ENCODE data around the gene TRIP13.

The TRIP13 gene

GRCh38 chr5:953535-954449 lies 61.1 kb downstream of the TRIP13 start:
- Histone ChIP-seq H3K36me3 (ENCODE audit: control insufficient read depth in 2 of 2, insufficient read depth in 2 of 2, low read length in 2 of 2) (no peaks in the 10 kb centered on the region), H3K9ac (ENCODE audit: low read depth in 1 of 2, low read length in 2 of 2) (no peak overlapping the region), H3K4me1 (ENCODE audit: control insufficient read depth in 2 of 2, insufficient read depth in 2 of 2, low read length in 2 of 2) (peaks cover 7 to 9% of the 10 kb centered on the region in 2 donors), H3K27me3 (ENCODE audit: control insufficient read depth in 2 of 2, insufficient read depth in 2 of 2, low read length in 2 of 2) (peaks cover 4 to 5% of the 10 kb centered on the region in 2 donors), H3K9me3 (ENCODE audit: control insufficient read depth in 2 of 2, low read length in 2 of 2) (no peaks in the 10 kb centered on the region), H3K27ac (ENCODE audit: low read depth in 2 of 2, low read length in 2 of 2) (no peak overlapping the region), H3K4me3 (ENCODE audit: low read length in 2 of 2) (no peak overlapping the region)

- Histone ChIP-seq H3K27ac (ENCODE audit: low read depth in 2 of 2, low read length in 2 of 2) (no peak overlapping the region), H3K4me3 (ENCODE audit: low read length in 2 of 2) (no peak overlapping the region), H3K36me3 (ENCODE audit: control insufficient read depth in 2 of 2, insufficient read depth in 2 of 2, low read length in 2 of 2) (no peaks in the 10 kb centered on the region), H3K27me3 (ENCODE audit: control insufficient read depth in 2 of 2, insufficient read depth in 2 of 2, low read length in 2 of 2) (peaks cover 2 to 4% of the 10 kb centered on the region in 2 donors), H3K4me1 (ENCODE audit: control insufficient read depth in 2 of 2, insufficient read depth in 2 of 2, low read length in 2 of 2) (peaks cover 7 to 9% of the 10 kb centered on the region in 2 donors), H3K9ac (ENCODE audit: low read depth in 1 of 2, low read length in 2 of 2) (no peak overlapping the region), H3K9me3 (ENCODE audit: control insufficient read depth in 2 of 2, low read length in 2 of 2) (no peaks in the 10 kb centered on the region)
Measured at GRCh38 chr5:955886-956761, 63.4 kb downstream of the TRIP13 start.

- H3K4me3 ChIP-seq (ENCODE audit: low read length in 2 of 2) = no peak overlapping the region
- peaks cover 7 to 9% of the 10 kb centered on the region in 2 donors for H3K4me1 ChIP-seq (ENCODE audit: control insufficient read depth in 2 of 2, insufficient read depth in 2 of 2, low read length in 2 of 2)
- H3K27me3 ChIP-seq (ENCODE audit: control insufficient read depth in 2 of 2, insufficient read depth in 2 of 2, low read length in 2 of 2) = peaks cover 1 to 4% of the 10 kb centered on the region in 2 donors
- H3K9me3 ChIP-seq (ENCODE audit: control insufficient read depth in 2 of 2, low read length in 2 of 2) = no peaks in the 10 kb centered on the region
- no peaks in the 10 kb centered on the region for H3K36me3 ChIP-seq (ENCODE audit: control insufficient read depth in 2 of 2, insufficient read depth in 2 of 2, low read length in 2 of 2)
- H3K9ac ChIP-seq (ENCODE audit: low read depth in 1 of 2, low read length in 2 of 2) = no peak overlapping the region
- H3K27ac ChIP-seq (ENCODE audit: low read depth in 2 of 2, low read length in 2 of 2) = peak overlapping the region; percentile 29 to 46
Measured at GRCh38 chr5:956941-957747, 64.5 kb downstream of the TRIP13 start.

- Histone ChIP-seq H3K27me3 (ENCODE audit: control insufficient read depth in 2 of 2, insufficient read depth in 2 of 2, low read length in 2 of 2) (peaks cover 1 to 4% of the 10 kb centered on the region in 2 donors), H3K36me3 (ENCODE audit: control insufficient read depth in 2 of 2, insufficient read depth in 2 of 2, low read length in 2 of 2) (no peaks in the 10 kb centered on the region), H3K4me1 (ENCODE audit: control insufficient read depth in 2 of 2, insufficient read depth in 2 of 2, low read length in 2 of 2) (peaks cover 7 to 9% of the 10 kb centered on the region in 2 donors), H3K9ac (ENCODE audit: low read depth in 1 of 2, low read length in 2 of 2) (no peak overlapping the region), H3K27ac (ENCODE audit: low read depth in 2 of 2, low read length in 2 of 2) (peak overlapping the region; percentile 29 to 46), H3K4me3 (ENCODE audit: low read length in 2 of 2) (no peak overlapping the region), H3K9me3 (ENCODE audit: control insufficient read depth in 2 of 2, low read length in 2 of 2) (no peaks in the 10 kb centered on the region)
Measured at GRCh38 chr5:957748-958485, 65.2 kb downstream of the TRIP13 start.

- H3K4me3 ChIP-seq (ENCODE audit: low read length in 2 of 2) = no peak overlapping the region
- no peaks in the 10 kb centered on the region for H3K36me3 ChIP-seq (ENCODE audit: control insufficient read depth in 2 of 2, insufficient read depth in 2 of 2, low read length in 2 of 2)
- no peaks in the 10 kb centered on the region for H3K9me3 ChIP-seq (ENCODE audit: control insufficient read depth in 2 of 2, low read length in 2 of 2)
- H3K27ac ChIP-seq (ENCODE audit: low read depth in 2 of 2, low read length in 2 of 2) = no peak overlapping the region
- peaks cover 7 to 9% of the 10 kb centered on the region in 2 donors for H3K4me1 ChIP-seq (ENCODE audit: control insufficient read depth in 2 of 2, insufficient read depth in 2 of 2, low read length in 2 of 2)
- peaks cover 1 to 4% of the 10 kb centered on the region in 2 donors for H3K27me3 ChIP-seq (ENCODE audit: control insufficient read depth in 2 of 2, insufficient read depth in 2 of 2, low read length in 2 of 2)
- no peak overlapping the region for H3K9ac ChIP-seq (ENCODE audit: low read depth in 1 of 2, low read length in 2 of 2)
Measured at GRCh38 chr5:958701-959571, 66.3 kb downstream of the TRIP13 start.

GRCh38 chr5:959581-960531 lies 67.2 kb downstream of the TRIP13 start:
- Histone ChIP-seq H3K36me3 (ENCODE audit: control insufficient read depth in 2 of 2, insufficient read depth in 2 of 2, low read length in 2 of 2) (no peaks in the 10 kb centered on the region), H3K4me1 (ENCODE audit: control insufficient read depth in 2 of 2, insufficient read depth in 2 of 2, low read length in 2 of 2) (peaks cover 7 to 9% of the 10 kb centered on the region in 2 donors), H3K27ac (ENCODE audit: low read depth in 2 of 2, low read length in 2 of 2) (no peak overlapping the region)

GRCh38 chr5:960551-960950 lies 67.9 kb downstream of the TRIP13 start:
- Histone ChIP-seq H3K27ac (ENCODE audit: low read depth in 2 of 2, low read length in 2 of 2) (no peak overlapping the region), H3K27me3 (ENCODE audit: control insufficient read depth in 2 of 2, insufficient read depth in 2 of 2, low read length in 2 of 2) (peaks cover 1 to 4% of the 10 kb centered on the region in 2 donors)

More at GRCh38 chr5:959581-960531, 67.2 kb downstream of the TRIP13 start:
- Histone ChIP-seq H3K4me3 (ENCODE audit: low read length in 2 of 2) (no peak overlapping the region), H3K9me3 (ENCODE audit: control insufficient read depth in 2 of 2, low read length in 2 of 2) (no peaks in the 10 kb centered on the region), H3K9ac (ENCODE audit: low read depth in 1 of 2, low read length in 2 of 2) (no peak overlapping the region), H3K27me3 (ENCODE audit: control insufficient read depth in 2 of 2, insufficient read depth in 2 of 2, low read length in 2 of 2) (peaks cover 1 to 4% of the 10 kb centered on the region in 2 donors)

More at GRCh38 chr5:960551-960950, 67.9 kb downstream of the TRIP13 start:
- H3K4me1 ChIP-seq (ENCODE audit: control insufficient read depth in 2 of 2, insufficient read depth in 2 of 2, low read length in 2 of 2) = peaks cover 7 to 9% of the 10 kb centered on the region in 2 donors
- H3K9me3 ChIP-seq (ENCODE audit: control insufficient read depth in 2 of 2, low read length in 2 of 2) = no peaks in the 10 kb centered on the region
- H3K36me3 ChIP-seq (ENCODE audit: control insufficient read depth in 2 of 2, insufficient read depth in 2 of 2, low read length in 2 of 2) = no peaks in the 10 kb centered on the region
- H3K4me3 ChIP-seq (ENCODE audit: low read length in 2 of 2) = no peak overlapping the region
- no peak overlapping the region for H3K9ac ChIP-seq (ENCODE audit: low read depth in 1 of 2, low read length in 2 of 2)

Data from mucosa of rectum (tissue), 2 donors.